H1 (cell line): ENCODE measurements around the gene DDX31. TPM values are rescaled to one million over a fixed set of nuclear protein-coding genes. Genes with fewer than 3 reads are reported as not detected.

Experiments
- CTCF ChIA-PET: fragments of 300-600 bp; sonication (Branson Sonifier 250); formaldehyde crosslinking; loops from one replicate; lab custom pipeline; 2021; ENCODE audit not compliant: partially characterized antibody; lab: Charles Lee
- POLR2A ChIA-PET: fragments of 300-600 bp; sonication (Branson Sonifier 250); formaldehyde crosslinking; loops from one replicate; lab custom pipeline; 2021; ENCODE audit warnings: inconsistent platforms; ENCODE audit not compliant: partially characterized antibody; lab: Charles Lee
- DNase-seq, 2 experiments: peaks; one replicate each; pipeline versions ENCODE4 v3.0.0 to v3.0.0-alpha.2; 2010 to 2022; ENCODE audit warnings: low spot score in 2 of 2, low read depth in 1 of 2, mixed read lengths in 1 of 2
- FAIRE-seq: peaks from 2 replicates; lab custom pipeline; 2011; peaks lifted over from hg19 to GRCh38; lab: Jason Lieb, UNC
- H2AFZ ChIP-seq: 2 replicates; pipeline ENCODE4 v1.8.1; 2012; ENCODE audit warnings: low read length, inconsistent platforms
- H2AK5ac ChIP-seq: 2 replicates; pipeline ENCODE4 v1.6.1; 2013; ENCODE audit warnings: low read depth, low read length
- H2BK120ac ChIP-seq: replicated peaks from 2 replicates; pipeline ENCODE3; 2013; ENCODE audit warnings: low read depth, low read length, inconsistent platforms
- H2BK12ac ChIP-seq: 2 replicates; pipeline ENCODE4 v1.6.1; 2013; ENCODE audit warnings: low read depth, low read length
- H2BK15ac ChIP-seq: 2 replicates; pipeline ENCODE4 v1.6.1; 2013; ENCODE audit warnings: low read length
- H2BK20ac ChIP-seq: 2 replicates; pipeline ENCODE4 v1.6.1; 2013; ENCODE audit warnings: low read length
- H2BK5ac ChIP-seq: 2 replicates; pipeline ENCODE4 v1.6.1; 2013; ENCODE audit warnings: low read depth, low read length
- H3K14ac ChIP-seq: 2 replicates; pipeline ENCODE4 v1.6.1; 2013; ENCODE audit warnings: inconsistent platforms; ENCODE audit not compliant: insufficient read length
- H3K18ac ChIP-seq: 2 replicates; pipeline ENCODE4 v1.6.1; 2013; ENCODE audit warnings: low read length; ENCODE audit errors: extremely low read depth
- H3K23ac ChIP-seq: 2 replicates; pipeline ENCODE4 v1.6.1; 2013; ENCODE audit warnings: inconsistent platforms; ENCODE audit not compliant: insufficient read length
- H3K23me2 ChIP-seq: 2 replicates; pipeline ENCODE4 v1.6.1; 2013; ENCODE audit warnings: low read depth, low read length
- H3K27ac ChIP-seq: 2 replicates; pipeline ENCODE4 v1.6.1; 2011; ENCODE audit warnings: low read depth, low read length, inconsistent platforms
- H3K27me3 ChIP-seq, 4 experiments: replicated peaks in 1 of 4; 1 replicate in 1 of 4; 2 replicates in 3 of 4; pipeline versions ENCODE4 v1.6.1 to v1.8.1; 2011 to 2013; ENCODE audit warnings: low read length in 3 of 4, mild to moderate bottlenecking in 3 of 4, inconsistent platforms in 2 of 4, mixed read lengths in 2 of 4, moderate library complexity in 1 of 4; ENCODE audit not compliant: control insufficient read depth in 3 of 4, insufficient read depth in 3 of 4; ENCODE audit errors: extremely low read depth in 1 of 4
- H3K36me3 ChIP-seq, 4 experiments: 2 replicates each; pipeline versions ENCODE4 v1.6.1 to v1.8.1; 2011 to 2013; ENCODE audit warnings: mild to moderate bottlenecking in 4 of 4, low read length in 3 of 4, moderate library complexity in 2 of 4, control low read depth in 1 of 4, inconsistent platforms in 1 of 4; ENCODE audit not compliant: insufficient read depth in 4 of 4, control insufficient read depth in 2 of 4
- H3K4ac ChIP-seq: replicated peaks from 2 replicates; pipeline ENCODE3; 2013; ENCODE audit warnings: low read length, low read depth, mixed read lengths, inconsistent platforms; ENCODE audit not compliant: insufficient read length
- H3K4me1 ChIP-seq, 4 experiments: replicated peaks in 1 of 4; 1 replicate in 1 of 4; 2 replicates in 3 of 4; pipeline versions ENCODE4 v1.6.1 to v1.8.1; 2011 to 2013; ENCODE audit warnings: low read length in 3 of 4, inconsistent platforms in 2 of 4, mixed read lengths in 1 of 4; ENCODE audit not compliant: insufficient read depth in 4 of 4, control insufficient read depth in 3 of 4
- H3K4me2 ChIP-seq, 2 experiments: 2 replicates each; pipeline versions ENCODE4 v1.6.1 to v1.8.1; 2011 to 2013; ENCODE audit warnings: low read depth in 2 of 2, low read length in 2 of 2, control low read depth in 1 of 2, inconsistent platforms in 1 of 2, mild to moderate bottlenecking in 1 of 2; ENCODE audit not compliant: insufficient read depth in 1 of 2
- H3K4me3 ChIP-seq, 4 experiments: fragments of 200-600, 300-600 bp in 1 of 4; sonication (generic), shearing (Covaris generic), sonication (Bioruptor Twin) in 1 of 4; 2 replicates each; pipeline versions ENCODE4 v1.5.1 to v1.8.1; 2011 to 2016; ENCODE audit warnings: low read length in 4 of 4, low read depth in 3 of 4, control low read depth in 2 of 4, inconsistent platforms in 2 of 4, mild to moderate bottlenecking in 2 of 4, mixed read lengths in 1 of 4, moderate library complexity in 1 of 4; ENCODE audit not compliant: insufficient read depth in 2 of 4; ENCODE audit errors: extremely low read depth in 1 of 4
- H3K56ac ChIP-seq: replicated peaks from 2 replicates; pipeline ENCODE3; 2013; ENCODE audit warnings: low read depth, mild to moderate bottlenecking, mixed read lengths, low read length, inconsistent platforms; ENCODE audit not compliant: insufficient read length
- H3K79me1 ChIP-seq: 2 replicates; pipeline ENCODE4 v1.6.1; 2013; ENCODE audit warnings: low read depth, low read length, control low read depth
- H3K79me2 ChIP-seq, 2 experiments: 2 replicates each; pipeline versions ENCODE4 v1.6.1 to v1.8.1; 2012 to 2013; ENCODE audit warnings: low read length in 2 of 2, mild to moderate bottlenecking in 2 of 2, inconsistent platforms in 1 of 2; ENCODE audit not compliant: insufficient read depth in 2 of 2, control insufficient read depth in 1 of 2
- H3K9ac ChIP-seq, 4 experiments: replicated peaks in 1 of 4; 1 replicate in 1 of 4; 2 replicates in 3 of 4; pipeline versions ENCODE4 v1.6.1 to v1.8.1; 2011 to 2013; ENCODE audit warnings: low read depth in 3 of 4, low read length in 3 of 4, control low read depth in 2 of 4, mild to moderate bottlenecking in 2 of 4, moderate library complexity in 2 of 4, inconsistent platforms in 1 of 4; ENCODE audit errors: extremely low read depth in 1 of 4
- H3K9me3 ChIP-seq, 2 experiments: 2 replicates each; pipeline versions ENCODE4 v1.6.1 to v1.8.1; 2012 to 2013; ENCODE audit warnings: mild to moderate bottlenecking in 2 of 2, moderate library complexity in 2 of 2, control low read depth in 1 of 2, inconsistent platforms in 1 of 2, low read depth in 1 of 2, low read length in 1 of 2, mixed read lengths in 1 of 2; ENCODE audit not compliant: insufficient read depth in 2 of 2
- H4K20me1 ChIP-seq, 2 experiments: replicated peaks in 1 of 2; 2 replicates each; pipeline versions ENCODE3 to v1.8.1; 2011 to 2013; ENCODE audit warnings: inconsistent platforms in 2 of 2, low read length in 2 of 2, mild to moderate bottlenecking in 1 of 2; ENCODE audit not compliant: insufficient read depth in 2 of 2, control insufficient read depth in 1 of 2
- H4K5ac ChIP-seq: 2 replicates; pipeline ENCODE4 v1.6.1; 2013; ENCODE audit warnings: low read length, low read depth, mixed read lengths, inconsistent platforms; ENCODE audit not compliant: insufficient read length
- H4K8ac ChIP-seq: 2 replicates; pipeline ENCODE4 v1.8.0; 2013; ENCODE audit warnings: mild to moderate bottlenecking, moderate library complexity, low read length, inconsistent platforms; ENCODE audit not compliant: insufficient read depth; ENCODE audit errors: extremely low read depth
- H4K91ac ChIP-seq: replicated peaks from 2 replicates; pipeline ENCODE3; 2013; ENCODE audit warnings: low read length, mixed read lengths, inconsistent platforms; ENCODE audit not compliant: insufficient read length
- KDM4A ChIP-seq: IDR thresholded peaks from one replicate; pipeline ENCODE4 v1.7.1; 2012; ENCODE audit warnings: low read depth, mild to moderate bottlenecking, moderate library complexity, low read length, inconsistent platforms; ENCODE audit not compliant: severe bottlenecking
- NRF1 ChIP-seq: IDR thresholded peaks from 2 replicates; pipeline ENCODE4 v1.6.1; 2011; ENCODE audit warnings: mild to moderate bottlenecking, low read depth, low read length, improper control_type of control experiment
- RFX5 ChIP-seq: IDR thresholded peaks from 2 replicates; pipeline ENCODE4 v1.6.1; 2011; ENCODE audit warnings: low read depth, low read length, improper control_type of control experiment, borderline replicate concordance
- RNF2 ChIP-seq: fragments of 200-900, 300-1000 bp; sonication (generic); IDR thresholded peaks from 2 replicates; pipeline ENCODE4 v1.7.1; 2016; ENCODE audit warnings: borderline replicate concordance, low read depth, mild to moderate bottlenecking, antibody characterized with exemption, low read length; ENCODE audit not compliant: poor library complexity, severe bottlenecking; ENCODE audit errors: missing control alignments
- SP4 ChIP-seq: IDR thresholded peaks from 2 replicates; pipeline ENCODE4 v1.6.1; 2012; ENCODE audit warnings: low read length, inconsistent platforms
- TAF1 ChIP-seq: IDR thresholded peaks from 2 replicates; pipeline ENCODE4 v1.6.1; 2011; ENCODE audit warnings: mild to moderate bottlenecking, low read depth, low read length
- USF2 ChIP-seq: IDR thresholded peaks from 2 replicates; pipeline ENCODE4 v1.6.1; 2011; ENCODE audit warnings: low read length, improper control_type of control experiment
- WGBS, 2 experiments: shearing (Covaris generic) in 1 of 2; methylation state at CpG; one replicate each; pipeline versions ENCODE4 v1.1.6 to v1.1.7; 2013 to 2015; ENCODE audit warnings: low lambda C conversion rate in 2 of 2, mixed read lengths in 2 of 2, inconsistent platforms in 1 of 2, low coverage in 1 of 2, missing lambda C conversion rate in 1 of 2; ENCODE audit not compliant: insufficient replicate concordance in 2 of 2, insufficient coverage in 1 of 2, insufficient read length in 1 of 2; ENCODE audit errors: extremely low coverage in 1 of 2, missing lambda C conversion rate in 1 of 2; 5-methylcytosine and 5-hydroxymethylcytosine counted together
- polyA plus RNA-seq, 7 experiments: library from polyadenylated mRNA; depleted of rRNA in 3 of 7; stranded (reverse) in 5 of 7; unstranded in 2 of 7; fragments of >200 nt in 5 of 7; fragments of 200-250 nt in 2 of 7; gene quantifications; 1 replicate in 5 of 7; 2 replicates in 1 of 7; 4 replicates in 1 of 7; pipeline versions ENCODE4 v1.2.1 to v1.2.3, GENCODE V29; 2011 to 2013; ENCODE audit warnings: missing spikeins in 2 of 7, mixed read lengths in 2 of 7
- total RNA-seq: library from RNA; stranded (reverse); fragmentation: NEBNext Ultra II Directional; extraction: Animal tissue kit (Norgen Biotek cat#: 25700); gene quantifications from 2 replicates; pipeline ENCODE4 v1.2.1, GENCODE V29; 2021

DDX31 gene
- total and polyA plus RNA-seq, 2 of the 8 experiments (the other 6 are each of a cell fraction or from before 2014, with no cell fraction given): 9.5 to 23.7 TPM

DNA sequence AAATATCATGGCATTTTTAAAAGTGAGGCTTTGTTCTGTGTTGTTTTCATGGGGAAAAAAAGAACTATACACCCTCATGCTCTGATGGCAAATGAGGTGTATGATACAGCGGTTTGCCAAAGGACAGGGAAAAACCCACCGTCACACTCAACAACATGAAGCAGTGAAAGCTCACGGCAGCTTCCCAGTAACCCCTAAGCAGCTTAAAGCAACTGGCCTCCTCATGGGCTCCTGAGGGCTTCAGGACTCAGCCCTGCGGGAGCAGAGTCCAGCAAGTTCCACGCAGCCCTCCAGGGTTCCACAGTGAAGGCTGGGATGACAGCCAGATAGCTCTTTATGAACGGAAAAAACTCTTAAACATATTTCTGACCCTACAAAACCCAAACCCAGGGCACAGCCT, 74.5 kb downstream of the DDX31 start:
- H2BK15ac ChIP-seq: no peak overlapping the region
- no peak overlapping the region for H3K4me2 ChIP-seq
- no peak overlapping the region for H4K8ac ChIP-seq
- H3K23me2 ChIP-seq: peaks cover 12% of the 10 kb centered on the region; the same call in 1 of the 2 replicates
- H3K36me3 ChIP-seq: peaks cover 0 to 4% (median 2%) of the 10 kb centered on the region in 4 experiments; a peak in 3 of 8 replicates
- H2AK5ac ChIP-seq: no peak overlapping the region
- no peak overlapping the region for H2BK20ac ChIP-seq
- ChIA-PET CTCF (interaction anchor here (0.8 to 1.2 kb wide), 4 partner anchors 8 to 183 kb away, joined by 3 read pairs; no protein-coding TSS in a partner anchor), POLR2A (interaction anchor here (1.1 kb wide), 1 partner anchor 8 kb away, joined by 3 read pairs; no protein-coding TSS in a partner anchor)
- no peak overlapping the region for H3K14ac ChIP-seq
- FAIRE-seq (no peak), DNase-seq (no peak)
- H2BK5ac ChIP-seq: no peak overlapping the region
- 90% methylated on average over 6 of the region's 6 CpGs; no CpG with 5 or more reads in 1 of the 2 experiments for WGBS, 2 experiments
- TF ChIP-seq SP4 (no peak), RFX5 (no peak), RNF2 (no peak), TAF1 (no peak), USF2 (no peak), KDM4A (no peak), NRF1 (no peak)
- no peak overlapping the region for H2BK12ac ChIP-seq
- no peaks in the 10 kb centered on the region for H3K79me1 ChIP-seq
- peaks cover 0 to 7% of the 10 kb centered on the region in 2 experiments for H4K20me1 ChIP-seq
- H3K79me2 ChIP-seq: no peaks in the 10 kb centered on the region
- no peak overlapping the region for H3K56ac ChIP-seq
- no peak overlapping the region for H3K18ac ChIP-seq
- H2BK120ac ChIP-seq: no peak overlapping the region
- H3K4ac ChIP-seq: no peak overlapping the region
- peaks cover 3 to 20% (median 13%) of the 10 kb centered on the region in 4 experiments for H3K4me1 ChIP-seq
- H3K27ac ChIP-seq: no peak overlapping the region
- H4K5ac ChIP-seq: no peak overlapping the region
- H4K91ac ChIP-seq: no peak overlapping the region
- no peak overlapping the region for H3K4me3 ChIP-seq
- no peak overlapping the region for H3K9ac ChIP-seq
- no peak overlapping the region for H2AFZ ChIP-seq
- H3K9me3 ChIP-seq: no peaks in the 10 kb centered on the region
- H3K23ac ChIP-seq: no peak overlapping the region
- peaks cover 0 to 7% (median 4%) of the 10 kb centered on the region in 4 experiments; a peak in 5 of 7 replicates for H3K27me3 ChIP-seq
